Panc1 (cell line): ENCODE data around the gene TGFBRAP1. TPM values are rescaled to one million over a fixed set of nuclear protein-coding genes. Genes with fewer than 3 reads are reported as not detected.

Experiments used
- ATAC-seq: fragments of 200-7000 bp; cut with Tn5 transposase; 2 replicates; pipeline ENCODE4 v1.9.1; 2020; ENCODE audit warnings: mild to moderate bottlenecking, moderate library complexity
- BruUV-seq: library from RNA; stranded (reverse); fragments of 400-500 nt; replicated peaks from 2 replicates; lab custom pipeline; 2021; lab: Mats Ljungman, UMichigan
- CTCF ChIA-PET: fragments of 300-600 bp; sonication (Branson Sonifier 250); formaldehyde crosslinking; loops from one replicate; lab custom pipeline; 2022; ENCODE audit warnings: antibody characterized with exemption; lab: Charles Lee
- POLR2A ChIA-PET: fragments of 300-600 bp; sonication (Branson Sonifier 250); formaldehyde crosslinking; loops from one replicate; lab custom pipeline; 2022; ENCODE audit warnings: antibody characterized with exemption; lab: Charles Lee
- DNase-seq: peaks from one replicate; pipeline ENCODE4 v3.0.0-alpha.2; 2010; ENCODE audit warnings: low read depth, low spot score
- H3K27ac ChIP-seq: 2 replicates; pipeline ENCODE4 v1.5.1; 2011; ENCODE audit warnings: mild to moderate bottlenecking, low read length, inconsistent platforms
- H3K27me3 ChIP-seq: fragments of 200-500 bp; sonication (Bioruptor generic); 2 replicates; pipeline ENCODE4 v1.6.0; 2014; ENCODE audit warnings: low read length, inconsistent platforms; ENCODE audit not compliant: control insufficient read depth, insufficient read depth
- H3K36me3 ChIP-seq: fragments of 200-500 bp; sonication (Bioruptor generic); 2 replicates; pipeline ENCODE4 v1.5.1; 2014; ENCODE audit warnings: inconsistent platforms, mild to moderate bottlenecking, low read length, moderate library complexity; ENCODE audit not compliant: control insufficient read depth, insufficient read depth
- H3K4me1 ChIP-seq: 2 replicates; pipeline ENCODE4 v1.5.1; 2011; ENCODE audit warnings: inconsistent platforms, mild to moderate bottlenecking, low read length, moderate library complexity; ENCODE audit not compliant: control insufficient read depth, insufficient read depth
- H3K4me3 ChIP-seq, 2 experiments: 2 replicates each; pipeline ENCODE4 v1.5.1; 2011 to 2012; ENCODE audit warnings: low read depth in 2 of 2, low read length in 2 of 2, mild to moderate bottlenecking in 2 of 2, inconsistent platforms in 1 of 2, moderate library complexity in 1 of 2
- H3K9me3 ChIP-seq: fragments of 200-500 bp; sonication (Bioruptor generic); 2 replicates; pipeline ENCODE4 v1.5.1; 2014; ENCODE audit warnings: low read depth, mild to moderate bottlenecking, inconsistent platforms, low read length, moderate library complexity; ENCODE audit not compliant: control insufficient read depth, insufficient read depth
- CTCF ChIP-seq: fragments of 450-650 bp; IDR thresholded peaks from 2 replicates; pipeline ENCODE4 v1.5.1; 2017; ENCODE audit warnings: mild to moderate bottlenecking
- POLR2AphosphoS5 ChIP-seq: IDR thresholded peaks from 2 replicates; pipeline ENCODE4 v1.6.1; 2012; ENCODE audit warnings: mild to moderate bottlenecking, low read depth, low read length, moderate library complexity
- REST ChIP-seq, 2 experiments: IDR thresholded peaks; 2 replicates each; pipeline ENCODE4 v1.6.1; 2011 to 2012; ENCODE audit warnings: low read depth in 2 of 2, control low read depth in 1 of 2, low read length in 1 of 2, mild to moderate bottlenecking in 1 of 2, moderate library complexity in 1 of 2; ENCODE audit not compliant: insufficient read depth in 1 of 2
- SIN3A ChIP-seq: IDR thresholded peaks from 2 replicates; pipeline ENCODE4 v1.6.1; 2012; ENCODE audit warnings: low read depth, mild to moderate bottlenecking, low read length, moderate library complexity, borderline replicate concordance; ENCODE audit not compliant: insufficient read depth
- TCF7L2 ChIP-seq: IDR thresholded peaks from 2 replicates; pipeline ENCODE4 v1.6.1; 2011; ENCODE audit warnings: mild to moderate bottlenecking, low read depth, low read length, inconsistent platforms
- in situ Hi-C: cut with HindIII; loops from 2 replicates; pipeline ENCODE4 v1.10.0; 2016; ENCODE audit warnings: low sequenced_read_pairs, low pct_unique_long_range_greater_than_20kb
- intact Hi-C: fragments of 100-400 bp; cut with micrococcal nuclease; formaldehyde crosslinking; loops from one replicate; pipeline ENCODE4 v1.10.0; 2022; ENCODE audit not compliant: unreplicated experiment
- total RNA-seq: library from RNA; stranded (reverse); gene quantifications from one replicate; pipeline ENCODE4 v1.2.1, GENCODE V29; 2021; ENCODE audit not compliant: unreplicated experiment

The TGFBRAP1 gene
- total RNA-seq, 1 experiment from 2014 or later, result 32.7 TPM

- ATAC-seq, result no peak
- BruUV-seq, result no TSS peak
- Histone ChIP-seq H3K4me3 (no peak overlapping the region), H3K4me1 (no peaks in the 10 kb centered on the region), H3K27ac (no peak overlapping the region), H3K36me3 (peaks cover 9% of the 10 kb centered on the region), H3K27me3 (no peaks in the 10 kb centered on the region), H3K9me3 (no peaks in the 10 kb centered on the region)
- ChIA-PET POLR2A (no interaction called here), CTCF (interaction anchor here (0.5 kb wide), 1 partner anchor 61 kb away, joined by 14 read pairs; no protein-coding TSS in a partner anchor)
- no peak for DNase-seq
- in situ Hi-C loops (no loop called here), intact Hi-C loops (no loop called here)
- no peak for TF ChIP-seq POLR2AphosphoS5
- TF ChIP-seq SIN3A, result no peak
- no peak for TF ChIP-seq TCF7L2
- TF ChIP-seq CTCF, result no peak
- TF ChIP-seq REST (IDR thresholded peaks at IDR 0.05; ENCODE audit: insufficient read depth in 1 of 2, low read depth in 2 of 2, low read length in 1 of 2), result no peak
Observed at GRCh38 chr2:105298017-105298416, 31.5 kb downstream of the TGFBRAP1 start.

- Histone ChIP-seq H3K36me3 (peaks cover 9% of the 10 kb centered on the region), H3K4me1 (no peaks in the 10 kb centered on the region), H3K27ac (no peak overlapping the region), H3K9me3 (no peaks in the 10 kb centered on the region), H3K4me3 (no peak overlapping the region), H3K27me3 (no peaks in the 10 kb centered on the region)
- POLR2A ChIA-PET, result no interaction called here
- ATAC-seq (no peak), DNase-seq (no peak)
- no TSS peak for BruUV-seq
- CTCF ChIA-PET, result interaction anchor here (0.5 kb wide), 1 partner anchor 60 kb away, joined by 14 read pairs; no protein-coding TSS in a partner anchor
- in situ Hi-C loops, result no loop called here
- no peak for TF ChIP-seq TCF7L2
- no peak for TF ChIP-seq POLR2AphosphoS5
- TF ChIP-seq CTCF, result no peak
- TF ChIP-seq REST (IDR thresholded peaks at IDR 0.05; ENCODE audit: insufficient read depth in 1 of 2, low read depth in 2 of 2, low read length in 1 of 2), result no peak
- no peak for TF ChIP-seq SIN3A
- intact Hi-C loops, result no loop called here
Observed at GRCh38 chr2:105297216-105297615, 32.3 kb downstream of the TGFBRAP1 start.
